NCI-H2029 treated with DMSO at 0.1 percent for 48 hours (cell line): ENCODE results near the gene NAIP.
"Not testable (repeated sequence)": the region's sequence is repeated elsewhere in the genome, so short reads cannot be mapped to it uniquely, and the experiment has no call there.

Source experiments
- DNase-seq: peaks from one replicate; lab custom pipeline; 2025; lab: John Stamatoyannopoulos, UW

The NAIP gene

GRCh38 chr5:71025289-71025953 lies at the start of gene NAIP:
NAIP (minus strand) TSS chr5:71025339; CDS start chr5:71012915, 12,424 bp downstream.
- DNase-seq, result not testable (repeated sequence)

- not testable (repeated sequence) for DNase-seq
These were observed 42.3 kb upstream of the NAIP start, which contains the start of gene GTF2H2 for GRCh38 chr5:71067262-71067928. GTF2H2 (minus strand) TSS chr5:71067676; CDS start chr5:71062763, 4,913 bp downstream.

- DNase-seq, result not testable (repeated sequence)
These were observed 36.2 kb upstream of the NAIP start for GRCh38 chr5:71061322-71061721.

- not testable (repeated sequence) for DNase-seq
These were observed 34.3 kb upstream of the NAIP start for GRCh38 chr5:71059426-71059825.

- DNase-seq, result not testable (repeated sequence)
These were observed 19.7 kb upstream of the NAIP start for GRCh38 chr5:71044808-71045207.

- not testable (repeated sequence) for DNase-seq
These were observed 19.0 kb upstream of the NAIP start for GRCh38 chr5:71044128-71044527.

GRCh38 chr5:71031046-71031776 lies 6.1 kb upstream of the NAIP start:
- DNase-seq, result not testable (repeated sequence)

GRCh38 chr5:71020643-71021042 lies 4.5 kb downstream of the NAIP start:
- not testable (repeated sequence) for DNase-seq

- not testable (repeated sequence) for DNase-seq
These were observed 6.6 kb downstream of the NAIP start for GRCh38 chr5:71018376-71019005.

- DNase-seq, result no peak
These were observed 11.0 kb downstream of the NAIP start for GRCh38 chr5:71014176-71014575.

- no peak for DNase-seq
These were observed 11.6 kb downstream of the NAIP start for GRCh38 chr5:71013575-71013974.

- no peak for DNase-seq
These were observed 13.8 kb downstream of the NAIP start for GRCh38 chr5:71011194-71011792.

- not testable (repeated sequence) for DNase-seq
These were observed 18.2 kb downstream of the NAIP start for GRCh38 chr5:71006983-71007382.

GRCh38 chr5:70984882-70985281 lies 40.3 kb downstream of the NAIP start:
- DNase-seq, result not testable (repeated sequence)

GRCh38 chr5:70967220-70967619 lies 57.9 kb downstream of the NAIP start:
- DNase-seq, result not testable (repeated sequence)

GRCh38 chr5:70964531-70964930 lies 60.6 kb downstream of the NAIP start:
- DNase-seq, result not testable (repeated sequence)

GRCh38 chr5:70953068-70953467 lies 72.1 kb downstream of the NAIP start:
- not testable (repeated sequence) for DNase-seq

GRCh38 chr5:70932560-70932959 lies 92.6 kb downstream of the NAIP start:
- DNase-seq, result not testable (repeated sequence)

GRCh38 chr5:70931709-70932368 lies 93.3 kb downstream of the NAIP start:
- not testable (repeated sequence) for DNase-seq

GRCh38 chr5:70925211-70925562 lies 100.0 kb downstream of the NAIP start:
- DNase-seq, result not testable (repeated sequence)
